HepG2 (cell line): ENCODE measurements around the gene GRB10. TPM values are rescaled to one million over a fixed set of nuclear protein-coding genes. Genes with fewer than 3 reads are reported as not detected.
A peak's percentile ranks its signal among the peaks of the same experiment; 100 is the strongest.

Source experiments
- ATAC-seq: fragments of 200-7000 bp; cut with Tn5 transposase; 3 replicates; pipeline ENCODE4 v1.9.1; 2020; ENCODE audit warnings: mild to moderate bottlenecking, moderate library complexity
- BruUV-seq: library from RNA; stranded (reverse); fragments of 400-500 nt; replicated peaks from 2 replicates; lab custom pipeline; 2021; lab: Mats Ljungman, UMichigan
- CTCF ChIA-PET: fragments of 300-600 bp; formaldehyde crosslinking; extraction: SDS; loops from one replicate; lab custom pipeline; 2021; ENCODE audit warnings: low total read pairs, inconsistent platforms, low intra/inter-chr PET ratio; lab: Yijun Ruan, JAX
- POLR2A ChIA-PET: fragments of 350-600 bp; sonication (Branson Sonifier 250); formaldehyde crosslinking; loops from one replicate; lab custom pipeline; 2020; ENCODE audit warnings: antibody characterized with exemption, inconsistent platforms; lab: Yijun Ruan, JAX
- DNase-seq: peaks from one replicate; pipeline ENCODE4 v3.0.0-alpha.2; 2015; ENCODE audit warnings: low spot score
- FAIRE-seq: peaks from 3 replicates; lab custom pipeline; 2011; peaks lifted over from hg19 to GRCh38; lab: Jason Lieb, UNC
- H2AFZ ChIP-seq: one replicate; pipeline ENCODE4 v1.6.1; 2011; ENCODE audit warnings: low read length, inconsistent platforms
- H3K27ac ChIP-seq: fragments of 300-600 bp; 3 replicates; pipeline ENCODE4 v1.8.0; 2011; ENCODE audit warnings: mixed run types, mild to moderate bottlenecking, mixed read lengths, low read length, inconsistent platforms; ENCODE audit not compliant: insufficient read depth; ENCODE audit errors: extremely low read length
- H3K27me3 ChIP-seq, 2 experiments: fragments of 200-600 bp in 1 of 2; 2 replicates in 1 of 2; 3 replicates in 1 of 2; pipeline versions ENCODE4 v1.6.0 to v1.8.0; 2011; ENCODE audit warnings: low read length in 2 of 2, mild to moderate bottlenecking in 2 of 2, moderate library complexity in 2 of 2, inconsistent platforms in 1 of 2; ENCODE audit not compliant: insufficient read depth in 2 of 2, control insufficient read depth in 1 of 2
- H3K36me3 ChIP-seq, 2 experiments: fragments of 200-600 bp in 1 of 2; replicated peaks in 1 of 2; 2 replicates in 1 of 2; 3 replicates in 1 of 2; pipeline versions ENCODE4 v1.5.1 to v1.8.0; 2011; ENCODE audit warnings: low read length in 2 of 2, inconsistent platforms in 1 of 2; ENCODE audit not compliant: insufficient read depth in 2 of 2, control insufficient read depth in 1 of 2
- H3K4me1 ChIP-seq: 2 replicates; pipeline ENCODE4 v1.5.1; 2012; ENCODE audit warnings: low read length, inconsistent platforms; ENCODE audit not compliant: insufficient read depth
- H3K4me2 ChIP-seq: 2 replicates; pipeline ENCODE4 v1.6.0; 2011; ENCODE audit warnings: low read depth, low read length, inconsistent platforms
- H3K4me3 ChIP-seq, 3 experiments: fragments of 200-600 bp in 1 of 3; sonication (generic), shearing (Covaris generic) in 1 of 3; replicated peaks in 1 of 3; 2 replicates each; pipeline ENCODE4 v1.5.1; 2011 to 2016; ENCODE audit warnings: low read length in 3 of 3, inconsistent platforms in 2 of 3, low read depth in 2 of 3, mild to moderate bottlenecking in 2 of 3, control low read depth in 1 of 3, mixed read lengths in 1 of 3; ENCODE audit not compliant: insufficient read depth in 1 of 3
- H3K79me2 ChIP-seq: one replicate; pipeline ENCODE4 v1.6.1; 2011; ENCODE audit warnings: low read length, inconsistent platforms; ENCODE audit not compliant: insufficient read depth
- H3K9ac ChIP-seq: 2 replicates; pipeline ENCODE4 v1.6.0; 2011; ENCODE audit warnings: mild to moderate bottlenecking, low read depth, low read length, inconsistent platforms; ENCODE audit not compliant: insufficient read depth
- H3K9me3 ChIP-seq: 2 replicates; pipeline ENCODE4 v1.5.1; 2012; ENCODE audit warnings: mild to moderate bottlenecking, low read length
- H4K20me1 ChIP-seq: 2 replicates; pipeline ENCODE4 v1.6.0; 2011; ENCODE audit warnings: inconsistent platforms, mild to moderate bottlenecking, low read length, moderate library complexity; ENCODE audit not compliant: insufficient read depth
- E2F1 ChIP-seq: sonication (generic); formaldehyde crosslinking; IDR thresholded peaks from 2 replicates; pipeline ENCODE4 v1.5.0; 2020; ENCODE audit warnings: missing genetic modification reagents
- ZNF138 ChIP-seq: sonication (generic); formaldehyde crosslinking; IDR thresholded peaks from 2 replicates; pipeline ENCODE4 v1.5.0; 2020; ENCODE audit warnings: mild to moderate bottlenecking, low read depth, missing genetic modification reagents
- ZNF629 ChIP-seq: sonication (generic); formaldehyde crosslinking; conservative IDR thresholded peaks from 2 replicates; pipeline ENCODE4 v1.5.0; 2020; ENCODE audit warnings: missing genetic modification reagents
- WGBS: methylation state at CpG from one replicate; pipeline ENCODE4 v1.1.6; 2017; ENCODE audit warnings: low lambda C conversion rate; 5-methylcytosine and 5-hydroxymethylcytosine counted together
- in situ Hi-C: cut with HindIII; loops from 2 replicates; pipeline ENCODE4 v1.10.0; 2017; ENCODE audit warnings: low pct_unique_long_range_greater_than_20kb; ENCODE audit not compliant: extremely low pct_ligation_motif_present
- intact Hi-C: fragments of 100-400 bp; cut with micrococcal nuclease; formaldehyde crosslinking; loops from one replicate; pipeline ENCODE4 v1.10.0; 2022; ENCODE audit not compliant: unreplicated experiment
- polyA plus RNA-seq, 8 experiments: library from polyadenylated mRNA; depleted of rRNA in 3 of 8; stranded (reverse) in 7 of 8; unstranded in 1 of 8; fragments of >200 nt; fragmentation: Illumina TruSeq in 4 of 8; extraction: Trizol in 4 of 8; gene quantifications; 2 replicates each; pipeline versions ENCODE4 v1.2.1 to v1.2.3, GENCODE V29; 2011 to 2016; ENCODE audit warnings: low read depth in 4 of 8, missing spikeins in 1 of 8, mixed read lengths in 1 of 8; ENCODE audit not compliant: insufficient read depth in 1 of 8
- total RNA-seq, 5 experiments: library from RNA; depleted of rRNA; stranded (reverse); fragments of >200 nt; fragmentation: Illumina TruSeq; extraction: Trizol; gene quantifications; 2 replicates each; pipeline ENCODE4 v1.2.3, GENCODE V29; 2016; ENCODE audit warnings: low read depth in 1 of 5

Gene GRB10
- total and polyA plus RNA-seq, 2 of the 13 experiments (the other 11 are each of a cell fraction or from before 2014, with no cell fraction given) = 4.0 to 6.8 TPM

DNA sequence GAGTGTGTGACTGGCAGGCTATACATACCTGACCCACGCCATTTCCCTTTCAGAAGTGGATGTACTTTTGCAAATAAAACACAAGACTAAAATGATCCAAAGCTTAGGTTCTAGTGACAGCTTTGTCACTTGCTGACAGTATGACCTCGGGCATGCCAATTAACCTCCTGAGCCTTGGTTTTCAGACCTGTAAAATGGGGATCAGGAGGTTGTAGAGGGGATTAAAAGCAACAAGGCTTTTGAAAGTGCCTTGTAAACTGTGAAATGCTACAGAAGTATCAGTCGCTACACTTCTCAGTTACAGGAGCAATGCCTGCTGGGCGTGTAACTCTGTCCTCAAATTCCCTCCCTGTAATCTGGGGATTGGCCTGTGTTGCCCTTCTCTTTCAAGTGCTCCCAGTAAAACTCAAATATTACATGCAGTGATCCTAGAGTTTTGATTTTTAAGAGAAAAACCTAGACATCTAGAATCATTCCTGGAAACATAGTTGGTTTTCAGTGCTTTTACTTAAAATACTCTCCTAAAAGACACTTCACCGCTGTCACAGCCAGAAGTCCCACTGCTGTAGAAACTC lies 8.8 kb upstream of the GRB10 start:
- Histone ChIP-seq H3K9me3 (peaks cover 13% of the 10 kb centered on the region), H3K27ac (no peak overlapping the region), H3K4me3 (peak overlapping the region; percentile 45 to 76 (median 70); a peak in 4 of 6 replicates), H3K79me2 (peaks cover 3% of the 10 kb centered on the region), H3K27me3 (peaks cover 2 to 30% of the 10 kb centered on the region in 2 experiments; a peak in 4 of 5 replicates), H3K4me1 (peaks cover 18% of the 10 kb centered on the region), H3K36me3 (no peaks in the 10 kb centered on the region), H4K20me1 (0 out of 2 replicates have a peak, but pooled peaks cover 4% of the 10 kb centered on the region)
- intact Hi-C loops = loop anchor here (5.0 kb wide), 1 partner anchor 74 kb away; no protein-coding TSS in a partner anchor
- BruUV-seq = no TSS peak
- WGBS = 72% methylated on average over 5 of the region's 5 CpGs
- in situ Hi-C loops = no loop called here
- no peak for FAIRE-seq
- CTCF ChIA-PET = no interaction called here
- TF ChIP-seq E2F1 (CRISPR knock-in tag) = no peak
- peak; percentile 73 for TF ChIP-seq ZNF629 (CRISPR knock-in tag)
- TF ChIP-seq, all 625 proteins: peak for 1
- POLR2A ChIA-PET = no interaction called here
- ATAC-seq (no peak), DNase-seq (no peak)
- Histone ChIP-seq H3K9ac (0 out of 2 replicates have a peak overlapping the region, but pooled peaks have one; percentile 37), H3K4me2 (peak overlapping the region; percentile 72), H2AFZ (no peak overlapping the region)

DNA sequence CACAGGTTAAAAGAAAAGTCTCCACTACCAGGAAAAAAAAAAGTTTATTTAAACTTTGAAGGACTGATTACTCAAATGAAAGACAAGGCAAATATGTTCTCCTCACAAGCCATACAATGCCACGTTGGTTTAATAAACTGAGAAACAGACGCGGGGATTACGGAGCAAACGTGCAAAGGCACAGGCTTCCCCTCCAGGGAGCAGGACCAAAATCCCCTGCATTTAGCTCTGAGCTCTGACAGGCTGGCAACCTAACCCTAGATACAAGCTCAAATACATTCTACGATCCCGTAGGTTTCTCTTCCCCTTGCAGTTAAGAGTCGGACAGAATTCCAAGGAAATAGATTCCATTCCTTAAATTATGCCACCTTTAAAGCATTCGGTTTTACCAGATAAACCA lies 7.7 kb upstream of the GRB10 start:
- FAIRE-seq = no peak
- POLR2A ChIA-PET = interaction anchor here (0.6 kb wide), 1 partner anchor 32 kb away, joined by 4 read pairs; no protein-coding TSS in a partner anchor
- Histone ChIP-seq H3K79me2 (peaks cover 3% of the 10 kb centered on the region), H4K20me1 (0 out of 2 replicates have a peak, but pooled peaks cover 4% of the 10 kb centered on the region), H3K27ac (no peak overlapping the region)
- no TSS peak for BruUV-seq
- no peak for TF ChIP-seq ZNF138 (CRISPR knock-in tag)
- TF ChIP-seq, all 625 proteins: peak for 0
- in situ Hi-C loops (no loop called here), intact Hi-C loops (loop anchor here (5.0 kb wide), 1 partner anchor 73 kb away; no protein-coding TSS in a partner anchor)
- CTCF ChIA-PET = no interaction called here
- Histone ChIP-seq H3K36me3 (no peaks in the 10 kb centered on the region), H2AFZ (no peak overlapping the region), H3K4me3 (no peak overlapping the region), H3K4me1 (peaks cover 18% of the 10 kb centered on the region), H3K9ac (no peak overlapping the region), H3K27me3 (peaks cover 2 to 27% of the 10 kb centered on the region in 2 experiments; a peak in 4 of 5 replicates), H3K9me3 (peaks cover 13% of the 10 kb centered on the region), H3K4me2 (no peak overlapping the region)
- ATAC-seq (no peak), DNase-seq (no peak)
- 80% methylated on average over 9 of the region's 9 CpGs for WGBS
